ENCODE data around the gene ZNF609. TPM values are rescaled to one million over a fixed set of nuclear protein-coding genes. Genes with fewer than 3 reads are reported as not detected.
A peak's percentile ranks its signal among the peaks of the same experiment; 100 is the strongest.

ZNF609 gene
- total and polyA plus RNA-seq, 2 of the 13 experiments (the other 11 are each of a cell fraction or from before 2014, with no cell fraction given) = 8.9 to 9.9 TPM

DNA sequence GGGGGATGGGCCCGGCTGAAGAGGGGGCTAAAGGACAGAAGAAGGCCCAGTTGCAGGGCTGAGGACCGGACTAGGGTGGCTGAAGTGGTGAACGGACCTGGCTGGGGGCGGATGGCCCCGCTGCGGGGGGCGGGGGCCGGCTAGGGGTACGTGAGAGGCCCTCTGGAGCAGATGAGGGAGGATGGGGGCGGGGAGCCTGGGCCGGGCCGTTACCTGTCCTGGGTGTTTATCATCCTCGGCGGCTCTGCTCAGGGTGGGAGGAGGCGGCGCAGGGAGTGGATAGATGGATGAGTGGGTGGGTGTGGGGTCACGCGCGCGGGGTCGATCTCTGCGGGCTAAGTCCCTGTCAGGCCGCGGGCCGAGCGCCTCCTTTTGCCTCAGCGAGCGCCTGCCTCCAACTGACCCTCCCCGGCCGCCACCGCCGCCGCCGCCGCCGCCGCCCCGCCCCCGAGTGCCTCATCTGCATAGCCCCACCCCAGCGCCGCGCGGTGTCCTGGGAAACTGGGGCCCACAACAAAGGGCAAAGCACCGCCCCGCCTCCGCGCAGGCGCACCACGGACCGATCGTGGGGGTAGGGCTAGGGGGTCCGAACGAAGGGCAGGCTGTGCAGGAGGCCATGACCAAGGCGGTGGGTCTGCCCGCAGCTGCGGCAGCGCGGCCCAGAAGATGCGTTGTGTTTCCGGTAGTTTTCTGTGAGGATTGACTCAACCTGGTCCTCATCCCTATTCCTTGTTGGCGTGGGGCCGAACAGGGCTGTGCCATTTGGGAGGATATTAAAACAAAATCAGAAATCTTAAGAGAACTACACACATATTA, 242.6 kb downstream of the ZNF609 start (continued):
- TF ChIP-seq TFE3 (CRISPR knock-in tag; IDR thresholded peaks at IDR 0.05) (peak; percentile 25; the same call in 1 of the 2 replicates), ZNF766 (CRISPR knock-in tag; IDR thresholded peaks at IDR 0.05; ENCODE audit: borderline replicate concordance) (peak; percentile 16; the same call in 1 of the 2 replicates), JUN (CRISPR knock-in tag; IDR thresholded peaks at IDR 0.05) (no peak), RBFOX2 (IDR thresholded peaks at IDR 0.05; ENCODE audit: low read depth, low read length) (peak; percentile 91), KDM4B (CRISPR knock-in tag; IDR thresholded peaks at IDR 0.05) (no peak), CHD2 (IDR thresholded peaks at IDR 0.05; ENCODE audit: low read depth, low read length) (peak; percentile 61; the same call in 1 of the 2 replicates), FOXJ3 (CRISPR knock-in tag; IDR thresholded peaks at IDR 0.05; ENCODE audit: borderline replicate concordance) (no peak), HBP1 (CRISPR knock-in tag; IDR thresholded peaks at IDR 0.05; ENCODE audit: low read depth) (peak; percentile 73; the same call in 1 of the 2 replicates), ZNF138 (CRISPR knock-in tag; IDR thresholded peaks at IDR 0.05; ENCODE audit: low read depth) (no peak), KLF13 (CRISPR knock-in tag; IDR thresholded peaks at IDR 0.05) (no peak), TBP (CRISPR knock-in tag; IDR thresholded peaks at IDR 0.05) (no peak), SSRP1 (CRISPR knock-in tag; IDR thresholded peaks at IDR 0.05) (no peak), MIER2 (CRISPR knock-in tag; IDR thresholded peaks at IDR 0.05) (no peak; the same call in 1 of the 2 replicates), ZNF160 (CRISPR knock-in tag; IDR thresholded peaks at IDR 0.05) (0 out of 2 replicates have a peak, but pooled peaks have one; percentile 27), NCOR1 (IDR thresholded peaks at IDR 0.05; ENCODE audit: borderline replicate concordance, low read length) (0 out of 2 replicates have a peak, but pooled peaks have one; percentile 42), XBP1 (CRISPR knock-in tag; IDR thresholded peaks at IDR 0.05) (no peak), ATF1 (CRISPR knock-in tag; IDR thresholded peaks at IDR 0.05) (no peak), NCOA2 (CRISPR knock-in tag; IDR thresholded peaks at IDR 0.05) (0 out of 2 replicates have a peak, but pooled peaks have one; percentile 26), ZSCAN25 (CRISPR knock-in tag; IDR thresholded peaks at IDR 0.05) (peak; percentile 8; the same call in 1 of the 2 replicates)
- TF ChIP-seq, protein P1, sequence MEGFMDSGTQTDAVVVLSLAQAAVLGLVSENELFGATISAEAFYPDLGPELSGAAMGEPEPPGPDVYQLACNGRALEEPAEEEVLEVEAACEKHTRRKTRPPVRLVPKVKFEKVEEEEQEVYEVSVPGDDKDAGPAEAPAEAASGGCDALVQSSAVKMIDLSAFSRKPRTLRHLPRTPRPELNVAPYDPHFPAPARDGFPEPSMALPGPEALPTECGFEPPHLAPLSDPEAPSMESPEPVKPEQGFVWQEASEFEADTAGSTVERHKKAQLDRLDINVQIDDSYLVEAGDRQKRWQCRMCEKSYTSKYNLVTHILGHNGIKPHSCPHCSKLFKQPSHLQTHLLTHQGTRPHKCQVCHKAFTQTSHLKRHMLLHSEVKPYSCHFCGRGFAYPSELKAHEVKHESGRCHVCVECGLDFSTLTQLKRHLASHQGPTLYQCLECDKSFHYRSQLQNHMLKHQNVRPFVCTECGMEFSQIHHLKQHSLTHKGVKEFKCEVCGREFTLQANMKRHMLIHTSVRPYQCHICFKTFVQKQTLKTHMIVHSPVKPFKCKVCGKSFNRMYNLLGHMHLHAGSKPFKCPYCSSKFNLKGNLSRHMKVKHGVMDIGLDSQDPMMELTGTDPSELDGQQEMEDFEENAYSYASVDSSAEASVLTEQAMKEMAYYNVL (CRISPR knock-in tag; IDR thresholded peaks at IDR 0.05; ENCODE audit: borderline replicate concordance) = 0 out of 2 replicates have a peak, but pooled peaks have one; percentile 43
